GM23338 (cell line): ENCODE data around the gene SPATS2. TPM values are rescaled to one million over a fixed set of nuclear protein-coding genes. Genes with fewer than 3 reads are reported as not detected.

Experiments
- ATAC-seq: fragments of 200-7000 bp; cut with Tn5 transposase; 3 replicates; pipeline ENCODE4 v1.9.1; 2020
- DNase-seq: peaks from one replicate; pipeline ENCODE4 v3.0.0-alpha.2; 2015; ENCODE audit warnings: low spot score
- H2AFZ ChIP-seq: fragments of 200-600 bp; sonication (generic); 2 replicates; pipeline ENCODE4 v1.8.0; 2016; ENCODE audit warnings: antibody characterized with exemption, mild to moderate bottlenecking, moderate library complexity
- H3F3A ChIP-seq: fragments of 200-600 bp; sonication (generic); replicated peaks from 2 replicates; pipeline ENCODE4 v1.8.0; 2017; ENCODE audit warnings: antibody characterized with exemption, mixed run types, low read depth
- H3K27ac ChIP-seq: fragments of 200-600 bp; sonication (generic); 2 replicates; pipeline ENCODE4 v1.6.1; 2016; ENCODE audit warnings: low read depth
- H3K27me3 ChIP-seq: fragments of 200-600 bp; sonication (generic); 2 replicates; pipeline ENCODE4 v1.8.0; 2016; ENCODE audit warnings: mild to moderate bottlenecking, mixed run types, moderate library complexity; ENCODE audit not compliant: insufficient read depth
- H3K36me3 ChIP-seq: fragments of 200-600 bp; sonication (generic); 2 replicates; pipeline ENCODE4 v1.8.0; 2016; ENCODE audit warnings: mild to moderate bottlenecking; ENCODE audit not compliant: insufficient read depth
- H3K4me1 ChIP-seq: fragments of 200-600 bp; sonication (generic); 2 replicates; pipeline ENCODE4 v1.8.0; 2016; ENCODE audit warnings: mild to moderate bottlenecking, moderate library complexity; ENCODE audit not compliant: insufficient read depth
- H3K4me2 ChIP-seq: fragments of 200-600 bp; sonication (generic); 2 replicates; pipeline ENCODE4 v1.7.1; 2017; ENCODE audit warnings: mixed run types
- H3K4me3 ChIP-seq: fragments of 200-600 bp; sonication (generic); 2 replicates; pipeline ENCODE4 v1.6.1; 2016; ENCODE audit warnings: mixed run types
- H3K79me2 ChIP-seq: fragments of 200-600 bp; sonication (generic); replicated peaks from 2 replicates; pipeline ENCODE4 v1.8.0; 2017; ENCODE audit warnings: mild to moderate bottlenecking; ENCODE audit not compliant: insufficient read depth
- H3K9me2 ChIP-seq: fragments of 200-600 bp; sonication (generic); 2 replicates; pipeline ENCODE4 v1.8.0; 2017; ENCODE audit not compliant: insufficient read depth
- H4K20me1 ChIP-seq: fragments of 200-600 bp; sonication (generic); replicated peaks from 2 replicates; pipeline ENCODE4 v1.8.0; 2017; ENCODE audit warnings: mild to moderate bottlenecking; ENCODE audit not compliant: insufficient read depth
- H3K27ac Mint-ChIP-seq: 2 replicates; pipeline ENCODE4 v1.8.0; 2020; ENCODE audit warnings: inconsistent platforms, mild to moderate bottlenecking, moderate library complexity, mixed read lengths
- H3K27me3 Mint-ChIP-seq: 3 replicates; pipeline ENCODE4 v1.8.0; 2022; ENCODE audit warnings: low read depth, mild to moderate bottlenecking, moderate library complexity, mixed read lengths, inconsistent platforms; ENCODE audit not compliant: insufficient read depth, poor library complexity
- H3K36me3 Mint-ChIP-seq: 3 replicates; pipeline ENCODE4 v1.8.0; 2021; ENCODE audit warnings: low read depth, mild to moderate bottlenecking, inconsistent platforms, moderate library complexity, mixed read lengths
- H3K4me1 Mint-ChIP-seq: 3 replicates; pipeline ENCODE4 v1.8.0; 2020; ENCODE audit warnings: mild to moderate bottlenecking, inconsistent platforms, mixed read lengths
- H3K4me3 Mint-ChIP-seq: 3 replicates; pipeline ENCODE4 v1.8.0; 2021; ENCODE audit warnings: moderate library complexity, mild to moderate bottlenecking, inconsistent platforms, mixed read lengths
- H3K9me3 Mint-ChIP-seq: 3 replicates; pipeline ENCODE4 v1.8.0; 2020; ENCODE audit warnings: moderate library complexity, mild to moderate bottlenecking, inconsistent platforms, mixed read lengths
- CREB1 ChIP-seq: fragments of 250-450 bp; sonication (Bioruptor Pico); IDR thresholded peaks from 2 replicates; pipeline ENCODE4 v1.5.0; 2020; ENCODE audit warnings: low read depth, mild to moderate bottlenecking, moderate library complexity
- EZH2 ChIP-seq: fragments of 200-600 bp; sonication (generic); IDR thresholded peaks from one replicate; pipeline ENCODE4 v1.8.0; 2017; ENCODE audit warnings: antibody characterized with exemption, mild to moderate bottlenecking, low read depth; ENCODE audit not compliant: unreplicated experiment
- EZH2phosphoT487 ChIP-seq: fragments of 200-600 bp; sonication (generic); IDR thresholded peaks from one replicate; pipeline ENCODE4 v1.8.1; 2018; ENCODE audit warnings: antibody characterized with exemption; ENCODE audit not compliant: unreplicated experiment
- JUNB ChIP-seq: IDR thresholded peaks from one replicate; pipeline ENCODE4 v1.6.1; 2016; ENCODE audit warnings: antibody characterized with exemption; ENCODE audit not compliant: unreplicated experiment
- NANOG ChIP-seq: IDR thresholded peaks from 2 replicates; pipeline ENCODE4 v1.6.1; 2016; ENCODE audit warnings: antibody characterized with exemption, borderline replicate concordance
- POLR2AphosphoS5 ChIP-seq: IDR thresholded peaks from 2 replicates; pipeline ENCODE4 v1.6.1; 2016; ENCODE audit warnings: antibody characterized with exemption, low read depth
- STAT1 ChIP-seq: IDR thresholded peaks from one replicate; pipeline ENCODE4 v1.6.1; 2016; ENCODE audit warnings: antibody characterized with exemption; ENCODE audit not compliant: unreplicated experiment
- ZNF114 ChIP-seq: fragments of 250-450 bp; sonication (Bioruptor Pico); IDR thresholded peaks from 2 replicates; pipeline ENCODE4 v1.5.0; 2020; ENCODE audit warnings: mild to moderate bottlenecking, moderate library complexity
- ZNF331 ChIP-seq: fragments of 250-450 bp; sonication (Bioruptor Pico); IDR thresholded peaks from 2 replicates; pipeline ENCODE4 v1.5.0; 2020; ENCODE audit warnings: low read depth, mild to moderate bottlenecking, moderate library complexity
- polyA plus RNA-seq: library from polyadenylated mRNA; unstranded; fragments of >200 nt; fragmentation: Nextera tagmentation; extraction: Ambion mirVana; gene quantifications from 2 replicates; pipeline ENCODE4 v1.2.1, GENCODE V29; 2016
- total RNA-seq: library from RNA; depleted of rRNA; stranded (reverse); fragments of >200 nt; shearing (Covaris generic); gene quantifications from 2 replicates; pipeline ENCODE4 v1.2.3, GENCODE V29; 2014
- TF ChIP-seq, protein P1 (sequence below): IDR thresholded peaks from 2 replicates; pipeline ENCODE4 v1.6.1; 2016; ENCODE audit warnings: antibody characterized with exemption
- TF ChIP-seq, protein P2 (sequence below): fragments of 250-450 bp; sonication (Bioruptor Pico); IDR thresholded peaks from 2 replicates; pipeline ENCODE4 v1.5.0; 2020; ENCODE audit warnings: mild to moderate bottlenecking, moderate library complexity
- TF ChIP-seq, protein P3 (sequence below), 2 experiments: fragments of 200-600 bp in 1 of 2; sonication (generic) in 1 of 2; conservative IDR thresholded peaks; 2 replicates each; pipeline versions ENCODE4 v1.5.1 to v1.6.1; 2016 to 2017; ENCODE audit warnings: antibody characterized with exemption in 2 of 2, low read depth in 2 of 2, mild to moderate bottlenecking in 2 of 2, moderate library complexity in 1 of 2
- TF ChIP-seq, protein P4 (sequence below): IDR thresholded peaks from one replicate; pipeline ENCODE4 v1.6.1; 2018; ENCODE audit warnings: antibody characterized with exemption; ENCODE audit not compliant: unreplicated experiment

Gene SPATS2
- total and polyA plus RNA-seq, 2 experiments from 2014 or later, result 20.6 to 61.0 TPM

DNA sequence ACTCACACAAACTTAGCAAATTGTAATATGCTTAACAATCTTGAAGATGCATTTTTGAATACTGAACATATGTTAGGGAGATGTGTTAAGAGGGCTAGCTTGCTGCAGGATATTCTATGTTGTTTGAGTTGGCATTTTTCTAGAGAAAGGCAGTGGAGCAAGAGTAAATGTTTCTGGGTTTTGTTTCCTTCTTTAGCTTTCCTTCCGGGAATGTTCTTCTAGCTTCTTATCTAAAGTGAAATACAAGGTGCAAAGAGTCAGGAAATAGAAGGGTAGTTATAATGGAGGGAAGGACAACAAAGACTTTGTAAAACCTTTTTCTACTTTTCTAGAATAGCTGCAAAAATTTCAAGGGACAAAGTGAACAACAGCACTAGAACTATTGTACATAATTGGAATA is 94.0 kb downstream of the SPATS2 start:
- H3K27ac ChIP-seq, result no peak overlapping the region
- peaks cover 23% of the 10 kb centered on the region for H3K36me3 Mint-ChIP-seq

More for the DNA sequence above, 94.0 kb downstream of the SPATS2 start:
- no peak overlapping the region for H3K27ac Mint-ChIP-seq
- H3K27me3 Mint-ChIP-seq, result peaks cover 2% of the 10 kb centered on the region
- Histone ChIP-seq H3K79me2 (no peaks in the 10 kb centered on the region), H3K36me3 (no peaks in the 10 kb centered on the region), H3K4me2 (no peak overlapping the region), H3F3A (no peaks in the 10 kb centered on the region), H3K4me3 (no peak overlapping the region), H4K20me1 (no peaks in the 10 kb centered on the region), H3K9me2 (no peaks in the 10 kb centered on the region), H3K4me1 (no peaks in the 10 kb centered on the region; the same call in 1 of the 2 replicates), H2AFZ (no peak overlapping the region), H3K27me3 (no peaks in the 10 kb centered on the region)
- TF ChIP-seq EZH2 (no peak), NANOG (no peak), CREB1 (no peak), JUNB (no peak), EZH2phosphoT487 (no peak), ZNF114 (CRISPR knock-in tag) (no peak), STAT1 (no peak), ZNF331 (CRISPR knock-in tag) (no peak), POLR2AphosphoS5 (no peak)
- TF ChIP-seq, protein P1, sequence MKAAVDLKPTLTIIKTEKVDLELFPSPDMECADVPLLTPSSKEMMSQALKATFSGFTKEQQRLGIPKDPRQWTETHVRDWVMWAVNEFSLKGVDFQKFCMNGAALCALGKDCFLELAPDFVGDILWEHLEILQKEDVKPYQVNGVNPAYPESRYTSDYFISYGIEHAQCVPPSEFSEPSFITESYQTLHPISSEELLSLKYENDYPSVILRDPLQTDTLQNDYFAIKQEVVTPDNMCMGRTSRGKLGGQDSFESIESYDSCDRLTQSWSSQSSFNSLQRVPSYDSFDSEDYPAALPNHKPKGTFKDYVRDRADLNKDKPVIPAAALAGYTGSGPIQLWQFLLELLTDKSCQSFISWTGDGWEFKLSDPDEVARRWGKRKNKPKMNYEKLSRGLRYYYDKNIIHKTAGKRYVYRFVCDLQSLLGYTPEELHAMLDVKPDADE, result no peak
- TF ChIP-seq, protein P2, sequence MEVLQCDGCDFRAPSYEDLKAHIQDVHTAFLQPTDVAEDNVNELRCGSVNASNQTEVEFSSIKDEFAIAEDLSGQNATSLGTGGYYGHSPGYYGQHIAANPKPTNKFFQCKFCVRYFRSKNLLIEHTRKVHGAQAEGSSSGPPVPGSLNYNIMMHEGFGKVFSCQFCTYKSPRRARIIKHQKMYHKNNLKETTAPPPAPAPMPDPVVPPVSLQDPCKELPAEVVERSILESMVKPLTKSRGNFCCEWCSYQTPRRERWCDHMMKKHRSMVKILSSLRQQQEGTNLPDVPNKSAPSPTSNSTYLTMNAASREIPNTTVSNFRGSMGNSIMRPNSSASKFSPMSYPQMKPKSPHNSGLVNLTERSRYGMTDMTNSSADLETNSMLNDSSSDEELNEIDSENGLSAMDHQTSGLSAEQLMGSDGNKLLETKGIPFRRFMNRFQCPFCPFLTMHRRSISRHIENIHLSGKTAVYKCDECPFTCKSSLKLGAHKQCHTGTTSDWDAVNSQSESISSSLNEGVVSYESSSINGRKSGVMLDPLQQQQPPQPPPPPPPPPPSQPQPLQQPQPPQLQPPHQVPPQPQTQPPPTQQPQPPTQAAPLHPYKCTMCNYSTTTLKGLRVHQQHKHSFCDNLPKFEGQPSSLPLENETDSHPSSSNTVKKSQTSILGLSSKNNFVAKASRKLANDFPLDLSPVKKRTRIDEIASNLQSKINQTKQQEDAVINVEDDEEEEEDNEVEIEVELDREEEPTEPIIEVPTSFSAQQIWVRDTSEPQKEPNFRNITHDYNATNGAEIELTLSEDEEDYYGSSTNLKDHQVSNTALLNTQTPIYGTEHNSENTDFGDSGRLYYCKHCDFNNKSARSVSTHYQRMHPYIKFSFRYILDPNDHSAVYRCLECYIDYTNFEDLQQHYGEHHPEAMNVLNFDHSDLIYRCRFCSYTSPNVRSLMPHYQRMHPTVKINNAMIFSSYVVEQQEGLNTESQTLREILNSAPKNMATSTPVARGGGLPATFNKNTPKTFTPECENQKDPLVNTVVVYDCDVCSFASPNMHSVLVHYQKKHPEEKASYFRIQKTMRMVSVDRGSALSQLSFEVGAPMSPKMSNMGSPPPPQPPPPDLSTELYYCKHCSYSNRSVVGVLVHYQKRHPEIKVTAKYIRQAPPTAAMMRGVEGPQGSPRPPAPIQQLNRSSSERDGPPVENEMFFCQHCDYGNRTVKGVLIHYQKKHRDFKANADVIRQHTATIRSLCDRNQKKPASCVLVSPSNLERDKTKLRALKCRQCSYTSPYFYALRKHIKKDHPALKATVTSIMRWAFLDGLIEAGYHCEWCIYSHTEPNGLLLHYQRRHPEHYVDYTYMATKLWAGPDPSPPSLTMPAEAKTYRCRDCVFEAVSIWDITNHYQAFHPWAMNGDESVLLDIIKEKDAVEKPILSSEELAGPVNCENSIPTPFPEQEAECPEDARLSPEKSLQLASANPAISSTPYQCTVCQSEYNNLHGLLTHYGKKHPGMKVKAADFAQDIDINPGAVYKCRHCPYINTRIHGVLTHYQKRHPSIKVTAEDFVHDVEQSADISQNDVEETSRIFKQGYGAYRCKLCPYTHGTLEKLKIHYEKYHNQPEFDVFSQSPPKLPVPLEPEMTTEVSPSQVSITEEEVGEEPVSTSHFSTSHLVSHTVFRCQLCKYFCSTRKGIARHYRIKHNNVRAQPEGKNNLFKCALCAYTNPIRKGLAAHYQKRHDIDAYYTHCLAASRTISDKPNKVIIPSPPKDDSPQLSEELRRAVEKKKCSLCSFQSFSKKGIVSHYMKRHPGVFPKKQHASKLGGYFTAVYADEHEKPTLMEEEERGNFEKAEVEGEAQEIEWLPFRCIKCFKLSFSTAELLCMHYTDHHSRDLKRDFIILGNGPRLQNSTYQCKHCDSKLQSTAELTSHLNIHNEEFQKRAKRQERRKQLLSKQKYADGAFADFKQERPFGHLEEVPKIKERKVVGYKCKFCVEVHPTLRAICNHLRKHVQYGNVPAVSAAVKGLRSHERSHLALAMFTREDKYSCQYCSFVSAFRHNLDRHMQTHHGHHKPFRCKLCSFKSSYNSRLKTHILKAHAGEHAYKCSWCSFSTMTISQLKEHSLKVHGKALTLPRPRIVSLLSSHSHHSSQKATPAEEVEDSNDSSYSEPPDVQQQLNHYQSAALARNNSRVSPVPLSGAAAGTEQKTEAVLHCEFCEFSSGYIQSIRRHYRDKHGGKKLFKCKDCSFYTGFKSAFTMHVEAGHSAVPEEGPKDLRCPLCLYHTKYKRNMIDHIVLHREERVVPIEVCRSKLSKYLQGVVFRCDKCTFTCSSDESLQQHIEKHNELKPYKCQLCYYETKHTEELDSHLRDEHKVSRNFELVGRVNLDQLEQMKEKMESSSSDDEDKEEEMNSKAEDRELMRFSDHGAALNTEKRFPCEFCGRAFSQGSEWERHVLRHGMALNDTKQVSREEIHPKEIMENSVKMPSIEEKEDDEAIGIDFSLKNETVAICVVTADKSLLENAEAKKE (CRISPR knock-in tag), result no peak
- TF ChIP-seq, protein P3, sequence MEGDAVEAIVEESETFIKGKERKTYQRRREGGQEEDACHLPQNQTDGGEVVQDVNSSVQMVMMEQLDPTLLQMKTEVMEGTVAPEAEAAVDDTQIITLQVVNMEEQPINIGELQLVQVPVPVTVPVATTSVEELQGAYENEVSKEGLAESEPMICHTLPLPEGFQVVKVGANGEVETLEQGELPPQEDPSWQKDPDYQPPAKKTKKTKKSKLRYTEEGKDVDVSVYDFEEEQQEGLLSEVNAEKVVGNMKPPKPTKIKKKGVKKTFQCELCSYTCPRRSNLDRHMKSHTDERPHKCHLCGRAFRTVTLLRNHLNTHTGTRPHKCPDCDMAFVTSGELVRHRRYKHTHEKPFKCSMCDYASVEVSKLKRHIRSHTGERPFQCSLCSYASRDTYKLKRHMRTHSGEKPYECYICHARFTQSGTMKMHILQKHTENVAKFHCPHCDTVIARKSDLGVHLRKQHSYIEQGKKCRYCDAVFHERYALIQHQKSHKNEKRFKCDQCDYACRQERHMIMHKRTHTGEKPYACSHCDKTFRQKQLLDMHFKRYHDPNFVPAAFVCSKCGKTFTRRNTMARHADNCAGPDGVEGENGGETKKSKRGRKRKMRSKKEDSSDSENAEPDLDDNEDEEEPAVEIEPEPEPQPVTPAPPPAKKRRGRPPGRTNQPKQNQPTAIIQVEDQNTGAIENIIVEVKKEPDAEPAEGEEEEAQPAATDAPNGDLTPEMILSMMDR (conservative IDR thresholded peaks at IDR 0.05; ENCODE audit: low read depth in 2 of 2), result no peak
- TF ChIP-seq, protein P4, sequence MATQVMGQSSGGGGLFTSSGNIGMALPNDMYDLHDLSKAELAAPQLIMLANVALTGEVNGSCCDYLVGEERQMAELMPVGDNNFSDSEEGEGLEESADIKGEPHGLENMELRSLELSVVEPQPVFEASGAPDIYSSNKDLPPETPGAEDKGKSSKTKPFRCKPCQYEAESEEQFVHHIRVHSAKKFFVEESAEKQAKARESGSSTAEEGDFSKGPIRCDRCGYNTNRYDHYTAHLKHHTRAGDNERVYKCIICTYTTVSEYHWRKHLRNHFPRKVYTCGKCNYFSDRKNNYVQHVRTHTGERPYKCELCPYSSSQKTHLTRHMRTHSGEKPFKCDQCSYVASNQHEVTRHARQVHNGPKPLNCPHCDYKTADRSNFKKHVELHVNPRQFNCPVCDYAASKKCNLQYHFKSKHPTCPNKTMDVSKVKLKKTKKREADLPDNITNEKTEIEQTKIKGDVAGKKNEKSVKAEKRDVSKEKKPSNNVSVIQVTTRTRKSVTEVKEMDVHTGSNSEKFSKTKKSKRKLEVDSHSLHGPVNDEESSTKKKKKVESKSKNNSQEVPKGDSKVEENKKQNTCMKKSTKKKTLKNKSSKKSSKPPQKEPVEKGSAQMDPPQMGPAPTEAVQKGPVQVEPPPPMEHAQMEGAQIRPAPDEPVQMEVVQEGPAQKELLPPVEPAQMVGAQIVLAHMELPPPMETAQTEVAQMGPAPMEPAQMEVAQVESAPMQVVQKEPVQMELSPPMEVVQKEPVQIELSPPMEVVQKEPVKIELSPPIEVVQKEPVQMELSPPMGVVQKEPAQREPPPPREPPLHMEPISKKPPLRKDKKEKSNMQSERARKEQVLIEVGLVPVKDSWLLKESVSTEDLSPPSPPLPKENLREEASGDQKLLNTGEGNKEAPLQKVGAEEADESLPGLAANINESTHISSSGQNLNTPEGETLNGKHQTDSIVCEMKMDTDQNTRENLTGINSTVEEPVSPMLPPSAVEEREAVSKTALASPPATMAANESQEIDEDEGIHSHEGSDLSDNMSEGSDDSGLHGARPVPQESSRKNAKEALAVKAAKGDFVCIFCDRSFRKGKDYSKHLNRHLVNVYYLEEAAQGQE, result no peak
- peaks cover 3% of the 10 kb centered on the region; the same call in 2 of the 3 replicates for H3K9me3 Mint-ChIP-seq
- H3K4me3 Mint-ChIP-seq, result no peak overlapping the region
- DNase-seq (no peak), ATAC-seq (no peak)
- peaks cover 7% of the 10 kb centered on the region; the same call in 2 of the 3 replicates for H3K4me1 Mint-ChIP-seq
